Liver (tissue), 9 donors: ENCODE measurements around the gene XRCC5. TPM values are rescaled to one million over a fixed set of nuclear protein-coding genes. Genes with fewer than 3 reads are reported as not detected.

Experiments
- DNase-seq: peaks from one replicate; pipeline ENCODE4 v3.0.0-alpha.2; 2017; ENCODE audit warnings: low spot score
- H3K27ac ChIP-seq, 2 donors: one replicate each; pipeline ENCODE4 v1.7.0; 2013; ENCODE audit warnings: inconsistent platforms in 2 of 2, low read length in 2 of 2, control low read depth in 1 of 2, low read depth in 1 of 2, mild to moderate bottlenecking in 1 of 2
- H3K27me3 ChIP-seq, 4 donors: one replicate each; pipeline versions ENCODE4 v1.6.1 to v1.7.0; 2013; ENCODE audit warnings: low read length in 3 of 4, inconsistent platforms in 1 of 4, mild to moderate bottlenecking in 1 of 4, moderate library complexity in 1 of 4; ENCODE audit not compliant: control insufficient read depth in 4 of 4, insufficient read depth in 4 of 4
- H3K36me3 ChIP-seq, 4 donors: one replicate each; pipeline versions ENCODE4 v1.6.1 to v1.7.0; 2013; ENCODE audit warnings: low read length in 3 of 4, mild to moderate bottlenecking in 3 of 4, low read depth in 1 of 4, moderate library complexity in 1 of 4; ENCODE audit not compliant: control insufficient read depth in 4 of 4, insufficient read depth in 3 of 4
- H3K4me1 ChIP-seq, 4 donors: one replicate each; pipeline versions ENCODE4 v1.6.1 to v1.7.0; 2013; ENCODE audit warnings: low read length in 3 of 4, mild to moderate bottlenecking in 3 of 4, moderate library complexity in 1 of 4; ENCODE audit not compliant: control insufficient read depth in 4 of 4, insufficient read depth in 4 of 4
- H3K4me3 ChIP-seq, 3 donors: one replicate each; pipeline versions ENCODE4 v1.6.1 to v1.7.0; 2013; ENCODE audit warnings: low read length in 3 of 3, control low read depth in 1 of 3, low read depth in 1 of 3, mild to moderate bottlenecking in 1 of 3
- H3K9ac ChIP-seq, 2 donors: one replicate each; pipeline ENCODE4 v1.7.0; 2013; ENCODE audit warnings: low read length in 2 of 2, mild to moderate bottlenecking in 2 of 2, moderate library complexity in 2 of 2, control low read depth in 1 of 2, low read depth in 1 of 2
- H3K9me3 ChIP-seq, 4 donors: one replicate each; pipeline versions ENCODE4 v1.6.1 to v1.7.0; 2013; ENCODE audit warnings: low read length in 3 of 4; ENCODE audit not compliant: control insufficient read depth in 4 of 4
- EGR1 ChIP-seq, 2 donors: IDR thresholded peaks; 2 replicates each; pipeline ENCODE4 v1.6.1; 2016 to 2018; ENCODE audit warnings: antibody characterized with exemption in 2 of 2, low read depth in 2 of 2
- FOXA1 ChIP-seq: IDR thresholded peaks from 2 replicates; pipeline ENCODE4 v1.6.1; 2016; ENCODE audit warnings: antibody characterized with exemption
- GABPA ChIP-seq, 2 donors: IDR thresholded peaks in 1 of 2; conservative IDR thresholded peaks in 1 of 2; 2 replicates each; pipeline ENCODE4 v1.6.1; 2016; ENCODE audit warnings: antibody characterized with exemption in 2 of 2, mild to moderate bottlenecking in 1 of 2, moderate library complexity in 1 of 2
- HNF4G ChIP-seq: IDR thresholded peaks from 2 replicates; pipeline ENCODE4 v1.6.1; 2016; ENCODE audit warnings: antibody characterized with exemption
- JUND ChIP-seq, 2 donors: IDR thresholded peaks; 2 replicates each; pipeline ENCODE4 v1.6.1; 2016; ENCODE audit warnings: antibody characterized with exemption in 2 of 2
- RAD21 ChIP-seq, 2 donors: IDR thresholded peaks; 2 replicates each; pipeline ENCODE4 v1.6.1; 2016; ENCODE audit warnings: antibody characterized with exemption in 2 of 2, mild to moderate bottlenecking in 2 of 2
- SP1 ChIP-seq: IDR thresholded peaks from 2 replicates; pipeline ENCODE4 v1.6.1; 2018; ENCODE audit warnings: antibody characterized with exemption, mild to moderate bottlenecking
- YY1 ChIP-seq: IDR thresholded peaks from 2 replicates; pipeline ENCODE4 v1.6.1; 2016; ENCODE audit warnings: antibody characterized with exemption, mild to moderate bottlenecking
- WGBS: extraction: QIAGEN DNeasy Blood & Tissue Kit; methylation state at CpG from one replicate; pipeline ENCODE4 v1.1.7; 2013; 5-methylcytosine and 5-hydroxymethylcytosine counted together
- polyA plus RNA-seq, 2 donors: library from polyadenylated mRNA; stranded (reverse) in 1 of 2; unstranded in 1 of 2; fragments of 200-250 nt in 1 of 2; fragments of >200 nt in 1 of 2; fragmentation: Nextera tagmentation in 1 of 2; extraction: Ambion mirVana in 1 of 2; gene quantifications; one replicate each; pipeline versions ENCODE4 v1.2.1 to v1.2.3, GENCODE V29; 2013 to 2015
- total RNA-seq, 2 donors: library from RNA; depleted of rRNA; stranded (reverse); fragments of >200 nt; gene quantifications; one replicate each; pipeline ENCODE4 v1.2.3, GENCODE V29; 2014
- TF ChIP-seq, protein P1 (sequence below): IDR thresholded peaks from 2 replicates; pipeline ENCODE4 v1.6.1; 2016; ENCODE audit warnings: antibody characterized with exemption, mild to moderate bottlenecking
- TF ChIP-seq, protein P2 (sequence below): fragments of 150-350 bp; IDR thresholded peaks from 2 replicates; pipeline ENCODE4 v1.5.1; 2017; ENCODE audit warnings: improper control_type of control experiment, low read depth, low read length; ENCODE audit not compliant: missing input control
- TF ChIP-seq, protein P3 (sequence below): IDR thresholded peaks from 2 replicates; pipeline ENCODE4 v1.6.1; 2016; ENCODE audit warnings: antibody characterized with exemption
- TF ChIP-seq, protein P4 (sequence below): IDR thresholded peaks from 2 replicates; pipeline ENCODE4 v1.6.1; 2016; ENCODE audit warnings: antibody characterized with exemption
- TF ChIP-seq, protein P5 (sequence below): IDR thresholded peaks from 2 replicates; pipeline ENCODE4 v1.6.1; 2016; ENCODE audit warnings: antibody characterized with exemption
- donor health status: healthy.
- donor health status: healthy.
- donor health status: healthy.
- donor health status: healthy.
- donor health status: healthy.

The XRCC5 gene
- total and polyA plus RNA-seq, 4 donors: 63.7 to 140 (median 84.5) TPM

DNA sequence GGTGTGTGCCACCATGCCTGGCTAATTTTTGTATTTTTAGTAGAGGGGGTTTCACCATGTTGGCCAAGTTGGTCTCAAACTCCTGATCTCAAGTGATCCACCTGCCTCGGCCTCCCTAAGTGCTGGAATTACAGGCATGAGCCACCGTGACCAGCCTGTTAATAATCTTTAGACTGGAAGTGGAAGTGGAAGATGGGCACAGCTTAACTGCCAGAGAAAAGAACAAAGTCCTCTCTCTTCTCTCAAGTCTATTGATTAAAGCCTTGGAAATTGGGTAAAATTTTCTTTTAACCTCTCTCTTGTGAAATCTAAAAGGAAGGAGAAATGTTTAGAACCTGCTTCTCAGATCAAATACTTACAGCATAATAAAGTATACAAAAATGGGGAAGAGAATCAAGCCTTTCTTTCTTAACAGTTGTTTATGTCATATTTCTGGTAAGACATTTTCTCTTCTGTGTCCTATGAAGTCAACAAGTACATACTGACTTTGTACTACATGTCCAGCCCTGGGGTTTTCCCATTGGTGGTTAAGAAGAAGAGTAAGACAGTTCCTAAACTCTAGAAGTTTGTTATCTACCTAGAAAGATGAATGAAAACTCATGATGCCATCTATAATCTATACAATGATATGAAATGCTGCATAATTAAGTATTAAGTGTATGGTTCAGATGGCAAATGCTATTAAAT is 22.8 kb upstream of the XRCC5 start (continued):
- TF ChIP-seq, protein P1, sequence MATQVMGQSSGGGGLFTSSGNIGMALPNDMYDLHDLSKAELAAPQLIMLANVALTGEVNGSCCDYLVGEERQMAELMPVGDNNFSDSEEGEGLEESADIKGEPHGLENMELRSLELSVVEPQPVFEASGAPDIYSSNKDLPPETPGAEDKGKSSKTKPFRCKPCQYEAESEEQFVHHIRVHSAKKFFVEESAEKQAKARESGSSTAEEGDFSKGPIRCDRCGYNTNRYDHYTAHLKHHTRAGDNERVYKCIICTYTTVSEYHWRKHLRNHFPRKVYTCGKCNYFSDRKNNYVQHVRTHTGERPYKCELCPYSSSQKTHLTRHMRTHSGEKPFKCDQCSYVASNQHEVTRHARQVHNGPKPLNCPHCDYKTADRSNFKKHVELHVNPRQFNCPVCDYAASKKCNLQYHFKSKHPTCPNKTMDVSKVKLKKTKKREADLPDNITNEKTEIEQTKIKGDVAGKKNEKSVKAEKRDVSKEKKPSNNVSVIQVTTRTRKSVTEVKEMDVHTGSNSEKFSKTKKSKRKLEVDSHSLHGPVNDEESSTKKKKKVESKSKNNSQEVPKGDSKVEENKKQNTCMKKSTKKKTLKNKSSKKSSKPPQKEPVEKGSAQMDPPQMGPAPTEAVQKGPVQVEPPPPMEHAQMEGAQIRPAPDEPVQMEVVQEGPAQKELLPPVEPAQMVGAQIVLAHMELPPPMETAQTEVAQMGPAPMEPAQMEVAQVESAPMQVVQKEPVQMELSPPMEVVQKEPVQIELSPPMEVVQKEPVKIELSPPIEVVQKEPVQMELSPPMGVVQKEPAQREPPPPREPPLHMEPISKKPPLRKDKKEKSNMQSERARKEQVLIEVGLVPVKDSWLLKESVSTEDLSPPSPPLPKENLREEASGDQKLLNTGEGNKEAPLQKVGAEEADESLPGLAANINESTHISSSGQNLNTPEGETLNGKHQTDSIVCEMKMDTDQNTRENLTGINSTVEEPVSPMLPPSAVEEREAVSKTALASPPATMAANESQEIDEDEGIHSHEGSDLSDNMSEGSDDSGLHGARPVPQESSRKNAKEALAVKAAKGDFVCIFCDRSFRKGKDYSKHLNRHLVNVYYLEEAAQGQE: no peak
- TF ChIP-seq FOXA1: no peak

DNA sequence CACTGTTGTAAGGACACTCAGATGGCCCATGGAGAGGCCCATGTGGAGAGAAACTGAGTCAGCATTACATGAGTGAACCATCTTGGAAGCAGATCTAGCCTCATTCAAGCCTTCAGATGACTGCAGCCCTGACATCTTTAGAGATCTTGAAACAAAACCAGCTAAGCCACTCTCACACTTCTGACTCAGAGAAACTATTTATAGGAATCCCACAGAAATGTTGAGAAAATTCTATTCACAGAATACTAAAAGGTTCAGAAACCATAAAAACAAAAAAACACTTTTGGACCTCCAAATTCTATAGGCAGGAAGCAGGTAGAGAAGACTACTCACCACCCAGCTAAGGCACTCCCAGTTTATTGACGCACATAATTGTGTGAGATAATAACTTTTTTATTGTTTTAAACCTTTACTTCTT is 18.8 kb upstream of the XRCC5 start:
- Histone ChIP-seq H3K36me3 (no peaks in the 10 kb centered on the region), H3K9me3 (no peaks in the 10 kb centered on the region), H3K27ac (no peak overlapping the region), H3K4me1 (peaks cover 3 to 12% (median 8%) of the 10 kb centered on the region in 4 donors), H3K27me3 (no peaks in the 10 kb centered on the region), H3K9ac (no peak overlapping the region), H3K4me3 (no peak overlapping the region)
- WGBS: 86% methylated on average over 1 of the region's 1 CpG
- no peak for TF ChIP-seq RAD21 (IDR thresholded peaks at IDR 0.05)
- TF ChIP-seq FOXA1: no peak
- TF ChIP-seq, protein P2, sequence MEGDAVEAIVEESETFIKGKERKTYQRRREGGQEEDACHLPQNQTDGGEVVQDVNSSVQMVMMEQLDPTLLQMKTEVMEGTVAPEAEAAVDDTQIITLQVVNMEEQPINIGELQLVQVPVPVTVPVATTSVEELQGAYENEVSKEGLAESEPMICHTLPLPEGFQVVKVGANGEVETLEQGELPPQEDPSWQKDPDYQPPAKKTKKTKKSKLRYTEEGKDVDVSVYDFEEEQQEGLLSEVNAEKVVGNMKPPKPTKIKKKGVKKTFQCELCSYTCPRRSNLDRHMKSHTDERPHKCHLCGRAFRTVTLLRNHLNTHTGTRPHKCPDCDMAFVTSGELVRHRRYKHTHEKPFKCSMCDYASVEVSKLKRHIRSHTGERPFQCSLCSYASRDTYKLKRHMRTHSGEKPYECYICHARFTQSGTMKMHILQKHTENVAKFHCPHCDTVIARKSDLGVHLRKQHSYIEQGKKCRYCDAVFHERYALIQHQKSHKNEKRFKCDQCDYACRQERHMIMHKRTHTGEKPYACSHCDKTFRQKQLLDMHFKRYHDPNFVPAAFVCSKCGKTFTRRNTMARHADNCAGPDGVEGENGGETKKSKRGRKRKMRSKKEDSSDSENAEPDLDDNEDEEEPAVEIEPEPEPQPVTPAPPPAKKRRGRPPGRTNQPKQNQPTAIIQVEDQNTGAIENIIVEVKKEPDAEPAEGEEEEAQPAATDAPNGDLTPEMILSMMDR: no peak
- TF ChIP-seq, protein P3, sequence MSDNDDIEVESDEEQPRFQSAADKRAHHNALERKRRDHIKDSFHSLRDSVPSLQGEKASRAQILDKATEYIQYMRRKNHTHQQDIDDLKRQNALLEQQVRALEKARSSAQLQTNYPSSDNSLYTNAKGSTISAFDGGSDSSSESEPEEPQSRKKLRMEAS: no peak
- no peak for DNase-seq

DNA sequence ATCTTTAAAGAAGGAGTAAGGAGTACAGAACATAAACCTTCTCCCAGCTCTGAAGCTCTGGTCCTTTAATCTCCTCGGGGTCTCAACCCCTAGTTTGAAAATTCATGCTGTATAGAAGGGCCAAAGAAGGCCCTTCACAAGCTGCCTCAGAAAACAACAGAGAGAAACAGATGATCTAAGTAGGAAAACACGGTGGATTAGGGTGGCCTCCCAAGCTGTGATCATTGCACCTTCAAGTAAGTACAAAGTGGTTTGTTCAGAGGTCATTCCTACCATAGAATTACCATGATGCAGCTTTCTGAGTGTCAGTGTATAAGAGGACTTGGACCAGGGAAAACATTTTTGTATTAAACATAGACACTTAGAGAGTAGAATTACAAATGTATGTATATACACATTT is 16.5 kb upstream of the XRCC5 start:
- Histone ChIP-seq H3K27me3 (no peaks in the 10 kb centered on the region), H3K9ac (no peak overlapping the region), H3K4me1 (peaks cover 0 to 1% (median 0%) of the 10 kb centered on the region in 4 donors), H3K9me3 (no peaks in the 10 kb centered on the region), H3K27ac (no peak overlapping the region), H3K4me3 (no peak overlapping the region), H3K36me3 (no peaks in the 10 kb centered on the region)
- DNase-seq: no peak
- WGBS: 83% methylated on average over 2 of the region's 2 CpGs
- no peak for TF ChIP-seq EGR1 (IDR thresholded peaks at IDR 0.05; ENCODE audit: low read depth in 2 of 2)
- no peak for TF ChIP-seq HNF4G
- TF ChIP-seq, protein P4, sequence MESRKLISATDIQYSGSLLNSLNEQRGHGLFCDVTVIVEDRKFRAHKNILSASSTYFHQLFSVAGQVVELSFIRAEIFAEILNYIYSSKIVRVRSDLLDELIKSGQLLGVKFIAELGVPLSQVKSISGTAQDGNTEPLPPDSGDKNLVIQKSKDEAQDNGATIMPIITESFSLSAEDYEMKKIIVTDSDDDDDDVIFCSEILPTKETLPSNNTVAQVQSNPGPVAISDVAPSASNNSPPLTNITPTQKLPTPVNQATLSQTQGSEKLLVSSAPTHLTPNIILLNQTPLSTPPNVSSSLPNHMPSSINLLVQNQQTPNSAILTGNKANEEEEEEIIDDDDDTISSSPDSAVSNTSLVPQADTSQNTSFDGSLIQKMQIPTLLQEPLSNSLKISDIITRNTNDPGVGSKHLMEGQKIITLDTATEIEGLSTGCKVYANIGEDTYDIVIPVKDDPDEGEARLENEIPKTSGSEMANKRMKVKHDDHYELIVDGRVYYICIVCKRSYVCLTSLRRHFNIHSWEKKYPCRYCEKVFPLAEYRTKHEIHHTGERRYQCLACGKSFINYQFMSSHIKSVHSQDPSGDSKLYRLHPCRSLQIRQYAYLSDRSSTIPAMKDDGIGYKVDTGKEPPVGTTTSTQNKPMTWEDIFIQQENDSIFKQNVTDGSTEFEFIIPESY: no peak
- TF ChIP-seq, protein P2: no peak
- TF ChIP-seq, protein P3: no peak
- no peak for TF ChIP-seq FOXA1
- TF ChIP-seq, protein P5, sequence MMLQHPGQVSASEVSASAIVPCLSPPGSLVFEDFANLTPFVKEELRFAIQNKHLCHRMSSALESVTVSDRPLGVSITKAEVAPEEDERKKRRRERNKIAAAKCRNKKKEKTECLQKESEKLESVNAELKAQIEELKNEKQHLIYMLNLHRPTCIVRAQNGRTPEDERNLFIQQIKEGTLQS: no peak
- TF ChIP-seq RAD21 (IDR thresholded peaks at IDR 0.05): no peak
- no peak for TF ChIP-seq JUND (IDR thresholded peaks at IDR 0.05)
- no peak for TF ChIP-seq YY1
- TF ChIP-seq SP1: no peak
- TF ChIP-seq GABPA (IDR thresholded peaks at IDR 0.05 in 1 of 2, conservative IDR thresholded peaks at IDR 0.05 in 1 of 2): no peak
- TF ChIP-seq, protein P1: no peak
